ENCODE measurements around the gene HS6ST2.
"Not testable (repeated sequence)": the region's sequence is repeated elsewhere in the genome, so short reads cannot be mapped to it uniquely, and the experiment has no call there.

Gene HS6ST2

DNA sequence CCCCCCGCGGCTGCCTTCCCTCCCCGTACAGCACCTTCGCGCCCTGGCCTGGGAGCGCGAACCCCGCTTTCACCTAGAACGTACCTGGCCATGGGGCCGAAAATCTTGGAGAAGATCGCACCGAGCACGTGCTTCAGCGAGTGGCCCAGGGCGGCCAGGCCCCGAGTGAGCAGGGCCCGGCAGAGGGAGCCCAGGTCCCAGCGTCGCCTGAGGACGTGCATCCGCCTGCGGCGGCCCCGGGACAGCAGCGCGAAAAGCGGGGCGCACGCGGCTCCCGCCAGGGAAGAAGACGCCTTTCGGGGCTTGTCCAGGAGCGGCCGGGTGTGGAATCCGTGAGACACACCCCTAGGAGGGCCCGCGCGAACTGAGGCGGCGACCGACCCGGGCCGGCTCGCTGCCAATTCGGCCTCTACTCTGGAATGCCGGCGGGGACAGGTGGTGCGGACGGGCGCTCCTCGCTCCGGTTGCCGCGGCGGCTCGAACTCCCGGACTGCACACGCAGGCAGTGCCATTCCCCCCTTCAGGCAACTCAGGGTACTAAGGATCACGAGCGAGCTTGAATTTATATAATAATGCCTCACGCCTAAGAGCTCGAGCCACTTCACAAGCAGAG lies at the start of gene HS6ST2:
Gene HS6ST2 (minus strand): TSS at position 539 of the 613 bp plus-strand sequence.
- DNase-seq = no peak

GRCh38 chrX:133007458-133007857 lies 49.0 kb upstream of the HS6ST2 start:
- DNase-seq = no peak

DNA sequence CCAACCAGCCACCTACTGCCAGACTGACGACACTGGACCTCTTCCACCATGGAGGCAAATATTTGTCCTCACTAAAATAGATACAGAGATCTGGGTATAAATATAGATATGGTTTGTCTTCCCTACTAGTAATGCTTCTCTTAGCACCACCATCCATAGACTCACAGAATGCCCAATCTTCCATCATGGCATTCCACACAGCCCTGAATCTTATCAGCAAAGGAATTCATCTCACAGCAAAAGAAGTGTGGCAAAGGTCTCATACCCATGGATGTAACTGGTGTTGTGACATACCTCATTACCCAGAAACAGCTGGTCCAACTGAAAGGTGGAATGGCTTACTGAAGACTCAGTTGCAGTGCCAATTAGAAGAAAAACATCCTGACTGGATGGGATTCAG lies 47.2 kb upstream of the HS6ST2 start:
- no peak for DNase-seq

DNA sequence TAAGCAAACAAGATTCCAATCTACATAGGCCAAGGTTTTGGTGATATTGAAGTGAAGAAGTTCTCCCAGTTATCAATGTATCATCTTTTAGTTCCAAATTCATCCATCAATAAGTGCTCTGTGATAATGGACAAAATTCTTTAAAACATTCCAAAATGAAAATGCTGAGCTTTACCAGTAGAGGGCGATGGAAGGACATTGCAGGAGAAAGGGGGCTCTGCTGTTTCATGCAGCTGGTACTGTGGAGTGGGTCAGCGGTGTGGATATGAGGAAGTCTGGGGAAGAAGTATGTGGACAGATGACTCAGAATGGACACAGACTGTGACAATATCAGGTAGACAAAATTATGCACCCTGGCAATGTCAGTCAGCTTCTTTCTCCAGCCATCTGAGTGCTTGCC lies 46.6 kb upstream of the HS6ST2 start:
- no peak for DNase-seq

DNA sequence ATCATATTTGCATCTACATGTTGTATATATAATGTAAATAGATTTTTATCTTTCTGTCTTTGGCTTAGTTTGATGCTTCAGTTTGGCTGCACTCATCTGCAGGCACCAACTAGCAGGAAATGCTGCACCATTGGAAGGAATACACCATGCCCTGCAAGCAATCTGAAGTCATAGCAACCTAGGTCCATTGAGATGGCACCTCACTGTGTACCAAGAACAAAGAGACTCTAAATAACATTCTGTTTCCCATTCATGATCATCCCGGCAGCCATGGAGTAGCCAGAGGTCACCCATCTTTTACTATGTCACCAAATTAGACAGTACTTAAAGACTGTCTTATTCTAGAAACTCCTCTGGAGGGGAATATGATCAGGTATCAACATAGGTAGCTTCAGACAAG lies 40.8 kb upstream of the HS6ST2 start:
- no peak for DNase-seq

- DNase-seq = no peak
Observed at GRCh38 chrX:132990835-132991234, 32.4 kb upstream of the HS6ST2 start.

DNA sequence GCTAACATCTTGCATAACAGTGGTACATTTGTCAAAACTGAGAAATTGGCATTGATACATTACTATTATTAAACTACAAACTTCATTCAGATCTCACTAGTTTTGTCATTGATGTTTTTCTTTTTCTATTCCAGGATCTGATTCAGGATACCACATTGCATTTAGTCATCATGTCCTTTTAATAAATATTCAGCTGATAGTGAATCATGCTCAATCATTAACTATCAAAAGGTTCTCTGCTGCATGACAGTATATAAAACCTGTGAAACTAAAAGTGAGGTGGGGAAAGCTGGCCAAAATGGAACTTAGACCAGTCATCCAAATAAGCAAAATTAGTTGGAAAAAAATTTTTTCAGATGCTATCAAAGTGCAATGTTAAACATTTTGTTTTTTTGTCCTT lies 28.1 kb upstream of the HS6ST2 start:
- peak; percentile 9 for DNase-seq

DNA sequence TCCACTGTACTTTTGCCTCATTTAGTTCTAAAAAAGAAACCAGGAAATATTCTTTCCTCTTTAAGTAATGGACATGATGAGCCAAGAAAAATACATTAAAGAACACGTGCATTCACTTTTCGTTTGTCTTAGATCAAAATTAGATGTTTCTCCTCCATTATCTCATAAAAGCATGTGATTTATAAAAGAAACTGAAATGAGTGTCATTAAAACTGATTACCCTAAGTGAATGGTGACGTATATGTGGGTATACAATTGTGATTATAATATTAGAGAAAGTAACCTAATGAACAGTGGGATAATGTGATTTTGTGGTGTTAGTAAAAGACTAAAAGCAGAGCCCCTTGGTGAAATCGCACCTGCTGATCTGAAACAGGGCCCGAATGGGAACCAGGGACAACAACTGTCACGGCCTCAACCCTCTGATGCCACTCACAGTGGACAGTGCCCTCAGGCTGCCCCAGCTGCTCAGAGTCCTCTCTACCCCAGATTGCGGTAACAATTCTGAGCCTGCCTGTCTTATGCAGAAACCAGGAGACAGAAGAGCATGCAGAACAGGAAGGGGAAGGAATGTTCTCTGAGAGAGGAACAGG lies 25.7 kb upstream of the HS6ST2 start:
- no peak for DNase-seq

DNA sequence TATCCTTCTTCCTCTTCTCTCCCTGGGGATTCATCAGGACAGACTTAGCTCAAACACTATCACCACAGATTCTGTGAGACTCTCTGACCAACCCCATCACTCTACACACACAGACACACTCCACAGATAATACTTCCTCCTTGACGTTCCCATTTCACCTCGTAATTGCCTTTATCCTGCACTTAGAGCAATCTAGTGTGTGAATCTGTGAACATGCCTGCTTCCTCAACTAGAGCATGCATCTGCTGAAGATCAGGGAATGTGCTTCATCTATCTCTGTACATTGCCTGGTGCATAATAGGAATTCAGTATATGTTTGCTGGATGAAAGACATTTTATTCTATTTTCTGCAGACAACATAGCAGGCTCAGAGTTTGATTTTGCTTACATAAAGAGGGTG lies 25.1 kb upstream of the HS6ST2 start:
- no peak for DNase-seq

- DNase-seq = not testable (repeated sequence)
Observed at GRCh38 chrX:132980035-132980434, 21.6 kb upstream of the HS6ST2 start.

GRCh38 chrX:132968296-132968949 lies 10.0 kb upstream of the HS6ST2 start:
- DNase-seq = no peak

- no peak for DNase-seq
Observed at GRCh38 chrX:132967049-132967448, 8.6 kb upstream of the HS6ST2 start.

DNA sequence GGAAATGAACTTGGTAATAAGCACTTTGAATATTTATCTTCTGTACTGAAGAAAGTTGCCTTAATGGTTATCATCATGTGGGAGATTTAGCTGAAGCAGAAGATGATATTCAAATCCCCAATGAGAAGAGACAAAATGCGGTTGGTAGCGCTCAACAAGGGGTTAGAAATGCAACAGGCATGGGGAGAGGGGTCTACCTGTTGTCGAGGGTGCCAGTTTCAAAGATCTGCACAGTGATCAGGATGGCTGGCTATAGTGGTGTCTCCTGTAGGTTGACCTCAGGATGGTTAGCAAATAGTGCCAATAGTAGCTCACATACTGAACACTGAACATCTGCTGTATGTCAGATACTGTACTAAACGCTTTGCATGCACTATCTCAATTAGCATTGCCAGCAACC lies 7.0 kb upstream of the HS6ST2 start:
- DNase-seq = no peak

DNA sequence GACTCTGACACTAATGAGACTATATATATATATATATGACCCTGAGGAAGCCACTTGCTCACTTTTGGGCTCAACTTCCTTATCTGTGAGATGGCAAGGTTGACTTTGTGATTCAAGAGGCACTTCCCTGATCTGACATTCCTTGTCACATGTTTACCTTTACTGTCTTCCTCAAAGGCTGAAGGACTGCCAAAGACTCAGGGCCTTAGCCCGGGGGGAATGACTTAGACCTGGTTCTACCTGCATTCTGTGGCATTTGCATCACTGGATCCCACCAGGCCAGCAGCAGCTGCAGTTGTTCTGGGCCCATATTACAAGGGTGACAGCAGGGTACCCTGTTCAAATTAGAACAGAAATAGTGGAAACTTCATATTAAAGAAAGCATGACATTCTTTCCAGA lies 3.1 kb upstream of the HS6ST2 start:
- no peak for DNase-seq

- no peak for DNase-seq
Observed at GRCh38 chrX:132957211-132958090, 978 bp downstream of the HS6ST2 start.

GRCh38 chrX:132956421-132957210 lies 1.8 kb downstream of the HS6ST2 start:
- DNase-seq = no peak

DNA sequence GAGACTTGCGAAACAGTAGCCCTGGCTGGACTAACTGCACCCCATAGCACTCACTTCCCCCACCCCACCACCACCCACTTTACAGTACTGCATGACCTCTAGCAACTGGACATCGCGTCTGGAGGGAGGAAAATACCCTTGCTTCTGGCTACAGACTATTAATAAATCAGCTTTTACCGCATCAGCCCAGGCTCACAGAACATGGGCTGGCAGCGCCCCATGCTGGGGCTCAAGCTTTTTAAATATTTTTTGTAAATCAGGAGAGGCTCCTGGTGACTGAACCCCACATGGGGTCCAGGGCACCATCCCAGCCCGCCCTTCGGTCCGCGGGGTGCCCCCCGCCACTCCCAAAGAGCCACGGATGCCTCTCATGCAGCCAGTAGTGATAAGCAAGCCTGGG lies 2.7 kb downstream of the HS6ST2 start:
- DNase-seq = no peak

DNA sequence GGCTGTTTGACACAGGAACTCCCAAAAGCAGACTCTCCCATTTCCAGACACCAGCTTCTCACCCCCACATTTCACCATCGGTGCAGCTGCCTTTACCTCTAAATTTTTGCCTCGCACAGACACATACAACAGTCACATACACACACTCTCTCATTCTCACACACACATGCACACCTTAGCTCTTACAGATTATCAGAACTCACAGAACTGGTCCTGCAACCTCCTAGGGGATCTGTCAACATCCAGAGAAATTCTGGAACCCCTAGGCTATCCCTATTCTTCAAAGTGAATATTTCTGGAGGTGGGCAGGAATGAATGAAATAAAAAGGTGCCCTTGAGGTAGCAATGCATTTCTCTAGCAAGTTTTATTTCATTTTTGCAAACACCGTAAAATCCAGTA lies 4.1 kb downstream of the HS6ST2 start:
- no peak for DNase-seq

- DNase-seq = peak; percentile 58
Observed at GRCh38 chrX:132953354-132953753, 5.1 kb downstream of the HS6ST2 start.

DNA sequence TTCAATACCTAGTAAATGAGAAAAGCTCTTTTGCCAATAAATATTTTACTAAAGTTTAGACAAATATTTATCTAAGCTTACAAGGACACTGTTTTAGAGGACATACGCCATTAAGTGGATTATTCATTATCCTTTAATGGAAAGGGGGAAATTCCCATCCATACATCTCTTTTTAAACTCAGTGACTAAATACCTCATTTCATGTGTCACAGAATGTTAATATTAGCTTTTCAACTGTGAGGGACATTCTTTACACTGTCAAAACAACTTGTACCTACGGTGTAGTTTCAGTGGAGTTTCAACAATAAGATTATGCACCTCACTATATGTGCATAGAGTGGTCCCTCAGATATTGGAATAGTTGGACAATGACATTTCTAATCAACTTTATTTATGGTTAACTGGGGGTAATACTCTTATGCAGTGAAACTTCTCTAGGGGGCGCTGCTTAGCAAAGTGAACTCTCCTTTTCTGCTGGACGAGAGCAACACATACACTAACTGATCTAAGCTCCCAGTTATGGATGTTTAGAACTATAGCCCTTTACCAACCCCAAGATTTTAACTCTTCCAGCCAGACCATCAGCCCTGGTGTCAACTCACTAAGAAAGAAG lies 9.7 kb downstream of the HS6ST2 start:
- DNase-seq = no peak

GRCh38 chrX:132945055-132945599 lies 13.3 kb downstream of the HS6ST2 start:
- DNase-seq = not testable (repeated sequence)

DNA sequence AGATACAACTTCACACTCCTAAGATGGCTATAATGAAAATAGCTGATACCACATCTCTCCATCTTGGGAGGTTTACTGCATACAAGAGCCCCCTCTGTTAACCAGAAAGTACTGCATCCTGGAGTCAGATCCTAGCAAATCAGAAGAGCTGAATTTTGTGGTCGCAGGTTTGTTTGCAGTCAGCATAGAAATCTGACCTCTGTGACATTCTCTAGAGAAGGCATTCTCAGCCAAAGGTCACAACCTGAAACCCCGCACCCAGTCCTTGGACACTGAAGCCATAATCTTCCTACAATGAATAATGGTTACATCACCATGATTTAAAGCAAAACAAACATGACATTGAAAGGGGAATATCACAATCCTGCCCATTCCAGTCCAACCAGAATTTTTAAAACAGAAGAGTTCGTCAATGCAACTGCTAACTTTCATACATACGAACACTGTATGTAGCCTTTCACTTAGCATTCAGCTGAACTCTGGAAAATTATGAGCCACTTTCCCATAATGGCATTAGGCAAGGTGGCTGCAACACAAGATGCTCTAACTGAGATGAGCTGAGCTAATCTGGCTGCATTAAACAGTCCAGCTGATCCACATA lies 17.6 kb downstream of the HS6ST2 start:
- no peak for DNase-seq
